HEK293T (cell line): ENCODE results near the gene APBA1.

ENCODE experiments used
- ARNT ChIP-seq: fragments of 450-650 bp; IDR thresholded peaks from 2 replicates; pipeline ENCODE4 v1.6.1; 2017; ENCODE audit warnings: mild to moderate bottlenecking
- BHLHE40 ChIP-seq: fragments of 450-650 bp; IDR thresholded peaks from 2 replicates; pipeline ENCODE4 v1.6.1; 2016; ENCODE audit warnings: mild to moderate bottlenecking, moderate library complexity, borderline replicate concordance
- FOXA1 ChIP-seq: fragments of 450-650 bp; IDR thresholded peaks from 2 replicates; pipeline ENCODE4 v1.6.1; 2016; ENCODE audit warnings: mild to moderate bottlenecking
- FOXK2 ChIP-seq: fragments of 450-650 bp; IDR thresholded peaks from 2 replicates; pipeline ENCODE4 v1.6.1; 2016; ENCODE audit warnings: mild to moderate bottlenecking
- FOXM1 ChIP-seq: fragments of 450-650 bp; IDR thresholded peaks from 2 replicates; pipeline ENCODE4 v1.6.1; 2017; ENCODE audit warnings: mild to moderate bottlenecking, borderline replicate concordance
- HDGF ChIP-seq: fragments of 450-650 bp; IDR thresholded peaks from 2 replicates; pipeline ENCODE4 v1.6.1; 2017; ENCODE audit warnings: antibody characterized with exemption, borderline replicate concordance
- L3MBTL2 ChIP-seq: fragments of 450-650 bp; conservative IDR thresholded peaks from 2 replicates; pipeline ENCODE4 v1.6.1; 2016; ENCODE audit warnings: mild to moderate bottlenecking
- SP1 ChIP-seq: fragments of 450-650 bp; IDR thresholded peaks from 2 replicates; pipeline ENCODE4 v1.6.1; 2017
- SUZ12 ChIP-seq: fragments of 450-650 bp; IDR thresholded peaks from 2 replicates; pipeline ENCODE4 v1.6.1; 2016; ENCODE audit warnings: mild to moderate bottlenecking
- TARDBP ChIP-seq: fragments of 450-650 bp; IDR thresholded peaks from 2 replicates; pipeline ENCODE4 v1.6.1; 2016
- ZNF384 ChIP-seq: fragments of 450-650 bp; IDR thresholded peaks from 2 replicates; pipeline ENCODE4 v1.6.1; 2016
- TF ChIP-seq, protein P1 (sequence below): fragments of 450-650 bp; IDR thresholded peaks from 2 replicates; pipeline ENCODE4 v1.6.1; 2016

DNA sequence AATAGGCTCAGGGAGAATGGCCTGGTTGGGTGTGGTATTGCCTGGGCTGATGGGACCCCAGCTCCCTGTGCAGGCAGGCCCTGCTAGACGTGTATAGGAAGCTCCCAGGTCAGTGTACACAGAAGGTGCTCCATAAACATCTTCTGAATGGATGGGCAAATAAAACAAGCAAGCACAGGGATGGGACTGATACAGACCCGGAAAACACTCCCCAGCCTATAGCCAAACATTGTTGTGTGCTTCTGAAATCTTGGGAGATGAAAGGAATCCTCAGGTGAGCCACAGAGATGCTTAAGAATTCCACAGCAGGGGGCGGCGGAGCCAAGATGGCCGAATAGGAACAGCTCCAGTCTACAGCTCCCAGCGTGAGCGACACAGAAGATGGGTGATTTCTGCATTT is 195.4 kb downstream of the APBA1 start:
- TF ChIP-seq FOXM1 (no peak), ZNF384 (no peak), BHLHE40 (no peak), SP1 (no peak), L3MBTL2 (no peak), SUZ12 (no peak), TARDBP (no peak), FOXK2 (no peak), FOXA1 (no peak), HDGF (no peak), ARNT (no peak)
- TF ChIP-seq, protein P1, sequence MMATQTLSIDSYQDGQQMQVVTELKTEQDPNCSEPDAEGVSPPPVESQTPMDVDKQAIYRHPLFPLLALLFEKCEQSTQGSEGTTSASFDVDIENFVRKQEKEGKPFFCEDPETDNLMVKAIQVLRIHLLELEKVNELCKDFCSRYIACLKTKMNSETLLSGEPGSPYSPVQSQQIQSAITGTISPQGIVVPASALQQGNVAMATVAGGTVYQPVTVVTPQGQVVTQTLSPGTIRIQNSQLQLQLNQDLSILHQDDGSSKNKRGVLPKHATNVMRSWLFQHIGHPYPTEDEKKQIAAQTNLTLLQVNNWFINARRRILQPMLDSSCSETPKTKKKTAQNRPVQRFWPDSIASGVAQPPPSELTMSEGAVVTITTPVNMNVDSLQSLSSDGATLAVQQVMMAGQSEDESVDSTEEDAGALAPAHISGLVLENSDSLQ, result no peak
